Parathyroid adenoma (tissue), 2 donors: ENCODE data around the gene SMARCA2.

Experiments used
- H2AFZ ChIP-seq: fragments of 300-600 bp; sonication (generic); one replicate; pipeline ENCODE4 v1.7.0; 2017; ENCODE audit warnings: antibody characterized with exemption, mild to moderate bottlenecking
- H3K27ac ChIP-seq: fragments of 300-600 bp; sonication (generic); one replicate; pipeline ENCODE4 v1.7.0; 2017
- H3K27me3 ChIP-seq: fragments of 300-600 bp; sonication (generic); one replicate; pipeline ENCODE4 v1.7.0; 2017; ENCODE audit warnings: low read length; ENCODE audit not compliant: control insufficient read depth, insufficient read depth
- H3K36me3 ChIP-seq: fragments of 300-600 bp; sonication (generic); one replicate; pipeline ENCODE4 v1.7.0; 2017; ENCODE audit warnings: low read length; ENCODE audit not compliant: control insufficient read depth, insufficient read depth
- H3K4me1 ChIP-seq: fragments of 300-600 bp; sonication (generic); one replicate; pipeline ENCODE4 v1.7.0; 2017; ENCODE audit warnings: control low read depth
- H3K4me2 ChIP-seq: fragments of 300-600 bp; sonication (generic); one replicate; pipeline ENCODE4 v1.7.0; 2017; ENCODE audit warnings: low read length
- H3K4me3 ChIP-seq: fragments of 300-600 bp; sonication (generic); one replicate; pipeline ENCODE4 v1.7.0; 2017; ENCODE audit warnings: low read depth, low read length
- H3K79me2 ChIP-seq: fragments of 300-600 bp; sonication (generic); one replicate; pipeline ENCODE4 v1.7.0; 2017; ENCODE audit warnings: control low read depth
- H3K9ac ChIP-seq: fragments of 300-600 bp; sonication (generic); one replicate; pipeline ENCODE4 v1.7.0; 2017; ENCODE audit warnings: mild to moderate bottlenecking
- H3K9me3 ChIP-seq: fragments of 300-600 bp; sonication (generic); one replicate; pipeline ENCODE4 v1.7.0; 2017; ENCODE audit warnings: low read length; ENCODE audit not compliant: control insufficient read depth
- CTCF ChIP-seq: fragments of 300-600 bp; sonication (generic); IDR thresholded peaks from one replicate; pipeline ENCODE4 v1.7.0; 2017; ENCODE audit warnings: antibody characterized with exemption, mild to moderate bottlenecking
- donor health status: primary hyperparathyroidism.

SMARCA2 gene

GRCh38 chr9:2017331-2018161 is 2.4 kb downstream of the SMARCA2 start:
- Histone ChIP-seq H3K27me3 (no peaks in the 10 kb centered on the region), H3K4me2 (peak overlapping the region; percentile 94), H3K9me3 (no peaks in the 10 kb centered on the region), H3K4me1 (peaks cover 7% of the 10 kb centered on the region), H3K36me3 (no peaks in the 10 kb centered on the region), H3K9ac (no peak overlapping the region), H2AFZ (peak overlapping the region; percentile 86), H3K27ac (peak overlapping the region; percentile 79), H3K79me2 (peaks cover 13% of the 10 kb centered on the region), H3K4me3 (peak overlapping the region; percentile 87)
- no peak for TF ChIP-seq CTCF

GRCh38 chr9:2018162-2018643 is 3.1 kb downstream of the SMARCA2 start:
- Histone ChIP-seq H3K9me3 (no peaks in the 10 kb centered on the region), H3K27ac (peak overlapping the region; percentile 79), H3K9ac (no peak overlapping the region), H3K4me3 (peak overlapping the region; percentile 87), H3K4me1 (peaks cover 13% of the 10 kb centered on the region), H3K79me2 (peaks cover 15% of the 10 kb centered on the region), H2AFZ (peak overlapping the region; percentile 75), H3K27me3 (no peaks in the 10 kb centered on the region), H3K4me2 (peak overlapping the region; percentile 94), H3K36me3 (no peaks in the 10 kb centered on the region)
- TF ChIP-seq CTCF: no peak

- TF ChIP-seq CTCF: no peak
- Histone ChIP-seq H2AFZ (no peak overlapping the region), H3K4me1 (peaks cover 18% of the 10 kb centered on the region)
Observed at GRCh38 chr9:2018764-2019558, 3.8 kb downstream of the SMARCA2 start.

GRCh38 chr9:2019723-2020122 is 4.6 kb downstream of the SMARCA2 start:
- TF ChIP-seq CTCF: no peak
- Histone ChIP-seq H3K4me1 (peaks cover 24% of the 10 kb centered on the region), H3K36me3 (no peaks in the 10 kb centered on the region), H3K9me3 (no peaks in the 10 kb centered on the region), H3K9ac (no peak overlapping the region), H3K27me3 (no peaks in the 10 kb centered on the region), H3K4me2 (peak overlapping the region; percentile 94), H3K79me2 (peaks cover 17% of the 10 kb centered on the region), H3K4me3 (peak overlapping the region; percentile 20), H3K27ac (no peak overlapping the region), H2AFZ (no peak overlapping the region)

More at GRCh38 chr9:2018764-2019558, 3.8 kb downstream of the SMARCA2 start:
- peak overlapping the region; percentile 79 for H3K27ac ChIP-seq
- H3K36me3 ChIP-seq: no peaks in the 10 kb centered on the region
- H3K27me3 ChIP-seq: no peaks in the 10 kb centered on the region
- peaks cover 15% of the 10 kb centered on the region for H3K79me2 ChIP-seq
- peak overlapping the region; percentile 87 for H3K4me3 ChIP-seq
- no peaks in the 10 kb centered on the region for H3K9me3 ChIP-seq
- H3K4me2 ChIP-seq: peak overlapping the region; percentile 94
- no peak overlapping the region for H3K9ac ChIP-seq
